Measurements from ENCODE around the gene BAG2.

Gene BAG2

DNA sequence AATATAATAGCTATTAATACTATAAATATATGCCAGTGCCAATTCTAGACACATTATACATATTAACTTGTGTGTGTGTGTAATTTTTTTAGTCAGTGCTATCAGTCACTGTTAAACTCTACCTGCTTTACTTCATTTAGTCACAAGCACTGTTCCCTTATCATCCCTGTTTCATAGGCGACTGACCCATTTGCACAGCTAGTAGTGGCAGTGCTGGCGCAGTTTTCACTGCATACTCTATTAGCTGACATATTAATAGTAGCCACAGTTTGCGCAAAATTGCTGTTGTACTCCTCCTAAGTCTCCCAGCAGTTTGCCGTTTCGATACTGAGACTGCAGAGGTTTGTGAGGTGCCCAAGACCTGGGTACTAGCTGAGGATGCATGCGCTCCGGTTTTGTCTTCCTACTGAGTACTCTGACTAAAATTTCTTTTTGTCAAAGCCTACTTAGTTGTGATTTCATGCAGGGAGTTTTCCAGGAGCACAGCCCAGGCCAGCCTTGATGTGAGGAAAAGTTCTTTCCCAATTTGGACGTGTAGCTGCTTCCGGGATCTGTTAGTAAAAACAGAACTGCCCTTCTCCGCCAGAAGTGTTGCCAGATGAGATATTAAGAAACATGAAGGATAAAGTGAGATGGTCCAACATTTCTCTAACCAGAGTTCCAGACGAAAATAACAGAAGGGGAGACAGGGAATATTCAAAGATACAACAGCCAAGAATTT, 5.6 kb downstream of the BAG2 start:
- no peak for DNase-seq

DNA sequence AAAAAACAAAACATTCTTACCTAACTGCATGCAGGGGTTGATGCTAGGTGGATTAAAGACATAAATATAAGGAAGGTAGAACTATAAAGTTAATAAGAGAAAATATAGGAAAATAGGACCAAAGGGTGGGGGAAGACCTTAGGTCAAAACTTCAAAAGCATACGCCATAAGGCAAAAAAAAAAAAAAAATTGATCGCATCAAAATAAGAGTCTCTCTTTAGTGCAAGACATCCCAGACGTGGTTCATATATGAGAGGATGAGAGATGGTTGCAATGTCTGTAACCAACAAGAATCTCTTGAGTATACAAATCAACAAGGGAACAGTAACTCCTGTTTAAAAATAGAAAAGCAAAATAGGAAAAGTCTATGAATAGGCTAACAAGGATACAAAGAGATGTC, 8.5 kb downstream of the BAG2 start:
- DNase-seq, result no peak

DNA sequence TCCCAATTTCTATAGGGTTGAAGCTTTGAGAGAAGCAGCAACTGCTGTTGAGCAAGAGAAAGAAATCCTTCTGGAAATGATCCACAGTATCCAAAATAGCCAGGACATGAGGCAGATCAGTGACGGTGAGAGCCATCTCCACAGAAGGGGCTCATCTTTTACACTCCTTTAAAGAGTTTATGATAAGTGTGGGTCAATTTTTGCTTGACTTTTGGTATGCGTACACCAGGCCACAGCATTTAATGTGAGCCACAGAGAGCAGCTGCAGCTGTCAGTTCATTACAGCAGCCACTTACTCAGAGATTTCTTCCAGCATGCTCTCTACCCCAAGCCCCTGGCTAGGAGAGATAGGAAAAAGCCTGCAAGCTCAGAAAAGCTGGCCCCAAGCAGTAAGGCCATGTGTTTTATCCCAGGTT, 9.9 kb downstream of the BAG2 start:
- no peak for DNase-seq

DNA sequence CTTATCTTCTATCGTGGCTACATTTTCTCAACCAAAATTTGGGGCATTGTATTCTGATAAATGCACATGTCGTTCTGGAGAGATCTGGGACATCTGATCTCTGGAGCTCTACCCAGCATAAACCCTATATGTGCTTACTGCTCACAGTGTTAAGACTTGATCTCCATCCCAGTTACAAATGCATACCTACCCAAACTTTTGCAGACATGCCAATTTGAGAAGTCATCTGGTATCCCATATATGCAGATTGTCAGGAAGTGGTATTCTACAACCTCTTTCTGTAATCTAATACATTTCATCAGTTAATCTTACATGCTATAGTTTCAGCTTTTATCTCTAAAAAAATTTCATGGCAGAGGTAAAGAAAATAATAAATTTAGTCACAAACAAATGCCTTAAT, 11.2 kb downstream of the BAG2 start:
- no peak for DNase-seq

DNA sequence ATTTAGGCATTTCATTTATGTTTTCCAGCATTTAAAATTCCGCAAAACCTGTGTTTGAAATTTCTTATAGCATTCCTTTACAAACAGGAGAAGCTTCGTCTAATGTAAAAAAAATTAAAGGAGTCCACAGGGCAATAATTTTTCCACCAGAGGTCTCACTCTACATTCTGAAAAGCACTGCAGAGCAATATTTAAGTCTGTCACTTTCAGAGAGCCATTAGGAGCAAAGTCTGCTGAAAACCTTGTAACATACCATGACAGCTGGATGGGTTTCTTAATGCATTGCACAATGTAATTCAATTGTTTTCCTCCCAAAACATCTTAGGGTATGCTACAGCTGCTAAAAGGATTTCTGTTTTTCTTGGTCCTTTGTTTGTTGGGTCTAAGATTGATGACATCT, 18.0 kb downstream of the BAG2 start:
- no peak for DNase-seq

DNA sequence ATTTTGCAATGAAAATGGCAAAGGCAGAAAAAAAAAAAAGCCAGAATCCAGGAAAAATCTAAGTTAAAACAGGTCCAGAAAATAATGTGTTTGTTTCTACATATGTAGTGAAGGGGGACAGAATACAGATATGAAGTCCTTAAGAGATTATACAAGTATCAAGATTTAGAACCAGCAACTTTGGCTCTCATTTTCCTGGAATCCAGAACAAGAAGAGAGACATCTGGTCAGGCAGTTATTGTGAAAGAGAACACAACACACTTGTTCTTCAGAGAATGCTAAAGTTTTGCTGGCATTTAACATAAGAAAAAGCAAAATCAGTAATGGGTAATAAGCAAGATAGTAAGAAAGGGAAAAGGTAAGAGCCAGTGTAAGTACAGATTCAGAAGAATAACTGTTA, 21.1 kb downstream of the BAG2 start:
- no peak for DNase-seq

DNA sequence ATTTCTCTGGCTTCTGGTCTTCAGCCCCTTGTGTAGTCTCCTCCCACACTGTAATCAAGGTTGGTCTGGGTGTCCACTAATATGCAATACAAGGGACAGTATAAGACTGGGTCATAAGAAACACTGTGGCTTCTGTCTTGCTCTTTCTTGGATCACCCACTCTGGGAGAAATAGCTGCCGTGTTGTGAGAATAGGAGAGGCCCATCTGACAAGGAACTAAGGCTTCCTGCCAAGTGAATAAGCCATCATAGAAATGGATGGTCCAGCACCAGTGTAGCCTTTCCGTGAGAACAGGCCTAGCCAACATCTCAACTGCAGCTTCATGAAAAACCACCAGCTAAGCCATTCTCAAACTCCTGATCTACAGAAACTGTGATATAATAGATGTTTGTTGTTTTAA, 23.3 kb downstream of the BAG2 start:
- no peak for DNase-seq

DNA sequence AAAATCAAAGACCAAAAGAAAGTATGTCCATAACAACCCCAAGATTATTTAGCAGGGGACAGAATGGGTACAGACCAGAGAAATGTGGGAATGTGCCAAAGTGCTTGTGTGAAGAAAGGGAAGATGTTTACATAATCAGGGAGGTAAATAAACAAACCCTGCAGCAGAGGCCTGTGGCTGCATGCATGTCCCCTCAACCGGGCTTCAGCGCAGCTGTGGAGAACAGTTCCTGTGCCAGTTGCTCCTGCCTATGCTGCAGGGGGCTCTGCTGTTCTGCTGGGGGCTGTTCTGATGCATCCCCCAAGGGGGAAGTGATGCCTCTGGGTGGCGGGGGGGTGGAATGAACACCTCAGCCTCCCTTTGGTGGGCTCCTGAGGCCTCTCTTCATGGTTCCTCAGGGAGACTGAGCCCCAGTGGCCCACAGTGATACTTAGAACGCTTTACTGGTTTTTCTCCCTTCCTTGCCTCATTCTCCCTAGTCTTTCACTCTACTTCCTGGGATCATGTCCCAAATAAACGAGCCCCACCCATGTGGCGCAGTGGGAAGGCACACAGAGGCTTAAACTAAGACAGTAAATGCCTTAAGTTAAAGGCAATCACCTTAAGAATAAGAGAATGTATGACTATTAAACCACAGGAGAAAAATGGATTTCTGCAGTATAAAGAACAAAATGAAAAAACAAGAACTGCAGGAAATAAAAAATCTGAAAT, 27.0 kb downstream of the BAG2 start:
- peak; percentile 19 for DNase-seq

DNA sequence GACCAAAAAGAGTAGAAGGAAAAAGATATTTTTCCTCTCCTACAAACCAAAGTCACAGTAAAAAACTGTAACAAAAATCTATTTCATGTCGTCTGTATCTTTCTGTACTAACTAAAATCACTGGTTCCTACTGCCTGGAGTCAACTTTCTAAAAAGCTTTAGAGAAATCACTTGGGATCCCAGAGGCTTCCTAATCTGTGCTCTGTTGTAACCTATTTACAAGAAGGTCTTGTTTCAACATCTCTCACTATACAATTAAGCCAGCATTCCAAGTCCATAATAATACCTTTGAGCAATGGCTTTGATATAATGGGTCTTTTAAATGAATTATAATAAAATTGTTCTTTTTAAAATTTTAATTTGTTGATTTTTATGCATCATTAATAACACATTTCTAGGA, 29.6 kb downstream of the BAG2 start:
- DNase-seq, result no peak

DNA sequence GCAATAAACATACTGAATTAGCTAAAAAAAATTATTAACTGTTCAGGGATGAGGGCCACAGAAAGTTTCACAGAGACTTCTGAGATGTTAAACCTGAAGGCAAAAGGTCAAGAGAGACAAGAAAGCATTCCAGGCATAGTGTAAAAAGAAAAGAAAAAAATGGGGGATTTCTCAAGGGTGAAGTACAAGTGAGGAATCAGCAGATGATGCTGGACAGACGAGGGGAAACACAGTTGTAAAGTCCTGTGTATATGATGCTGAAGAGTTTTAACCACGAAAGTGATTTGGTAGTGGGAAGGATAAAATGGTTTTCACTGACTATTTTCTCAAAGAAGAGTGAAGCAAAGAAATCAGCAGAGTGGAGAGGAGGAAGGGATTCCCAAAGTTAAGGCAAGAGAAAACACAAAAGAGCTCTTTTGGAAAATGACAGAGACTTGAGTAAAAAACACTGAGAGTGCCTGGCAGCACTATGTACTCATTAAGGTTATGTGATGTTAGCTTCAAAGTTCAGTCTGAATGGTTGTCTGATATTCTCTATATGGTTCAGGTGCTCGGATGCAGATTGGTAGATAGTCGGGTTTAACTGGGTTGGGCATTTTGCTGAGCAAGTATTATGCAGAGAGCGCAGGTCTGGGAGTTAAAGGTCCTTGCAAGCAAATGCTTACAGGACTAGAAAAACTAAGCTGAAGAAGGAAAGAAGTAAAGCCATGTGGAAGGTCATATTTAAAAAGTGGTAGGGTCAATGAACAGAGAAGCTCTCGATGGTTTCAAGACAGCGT, 33.6 kb downstream of the BAG2 start:
- no peak for DNase-seq

DNA sequence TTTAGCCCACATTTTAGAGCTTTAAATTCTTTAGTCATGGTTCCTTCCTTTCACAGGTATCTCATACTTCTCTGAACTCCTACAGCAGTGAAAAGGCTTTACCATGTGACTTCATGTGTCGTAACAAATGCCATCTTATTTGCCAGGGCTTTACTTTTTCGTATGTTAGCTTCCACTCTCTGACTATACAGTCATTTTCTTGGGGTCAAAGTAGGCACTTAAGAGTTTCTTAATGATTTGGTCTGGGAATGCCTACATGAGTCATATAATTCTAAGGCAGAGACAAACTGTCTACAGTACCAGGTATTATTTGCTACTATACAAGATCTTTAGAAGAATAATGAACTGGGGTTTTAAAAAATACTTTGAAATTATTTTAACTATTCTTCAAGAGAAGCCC, 35.0 kb downstream of the BAG2 start:
- no peak for DNase-seq

DNA sequence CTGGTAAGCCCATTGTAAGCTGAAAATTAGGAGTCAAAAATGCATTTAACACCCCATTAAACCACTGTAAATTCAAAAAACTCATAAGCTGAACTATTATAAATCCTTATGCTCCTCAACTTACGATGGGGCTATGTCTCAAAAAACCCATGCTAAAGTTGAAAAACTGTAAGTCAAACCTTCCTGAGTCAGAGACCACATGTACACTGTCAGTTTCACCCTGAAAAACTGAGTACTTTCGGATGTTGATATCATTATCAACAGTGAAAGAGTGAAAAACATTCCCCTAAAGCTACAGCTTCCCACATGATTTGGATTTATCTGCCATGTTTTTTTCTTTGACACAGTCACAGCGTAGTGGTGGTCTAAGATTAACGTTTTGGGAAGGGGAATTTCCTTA, 35.7 kb downstream of the BAG2 start:
- no peak for DNase-seq

DNA sequence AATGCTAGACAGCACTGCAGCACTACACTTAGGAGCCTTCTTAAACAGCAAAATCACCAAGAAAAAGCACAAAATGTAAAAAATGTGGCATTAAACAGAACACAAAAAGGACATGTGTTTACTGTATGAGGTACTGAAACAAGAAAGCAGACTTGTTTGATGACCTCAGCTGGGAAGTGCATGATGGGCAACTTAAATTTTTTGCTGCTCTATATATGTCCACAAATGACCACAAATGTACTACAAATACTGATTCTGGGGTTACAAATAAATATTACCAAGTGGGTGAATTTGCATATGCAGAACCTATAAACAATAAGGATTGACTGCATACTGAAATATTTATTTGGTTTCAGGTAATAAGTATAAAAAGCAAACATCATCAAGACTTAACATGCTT, 36.9 kb downstream of the BAG2 start:
- DNase-seq, result no peak

DNA sequence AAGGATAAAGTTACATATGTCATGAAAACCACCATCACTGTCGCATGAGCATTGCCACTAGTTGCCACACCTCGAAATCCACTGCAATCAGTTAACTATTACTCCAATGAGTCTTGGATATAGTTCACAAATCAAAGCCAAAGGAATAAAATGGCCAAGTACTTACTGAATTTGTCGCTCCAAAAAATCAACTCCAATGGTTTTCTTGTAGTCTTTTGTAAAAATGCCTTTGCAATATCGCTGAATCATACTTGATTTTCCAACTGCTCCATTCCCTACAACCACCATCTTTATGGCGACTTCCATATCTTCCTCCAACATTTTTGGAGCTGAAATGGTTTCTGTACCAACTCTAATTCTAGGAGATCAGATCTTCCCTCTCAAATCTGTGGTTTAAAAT, 37.9 kb downstream of the BAG2 start:
- no peak for DNase-seq

DNA sequence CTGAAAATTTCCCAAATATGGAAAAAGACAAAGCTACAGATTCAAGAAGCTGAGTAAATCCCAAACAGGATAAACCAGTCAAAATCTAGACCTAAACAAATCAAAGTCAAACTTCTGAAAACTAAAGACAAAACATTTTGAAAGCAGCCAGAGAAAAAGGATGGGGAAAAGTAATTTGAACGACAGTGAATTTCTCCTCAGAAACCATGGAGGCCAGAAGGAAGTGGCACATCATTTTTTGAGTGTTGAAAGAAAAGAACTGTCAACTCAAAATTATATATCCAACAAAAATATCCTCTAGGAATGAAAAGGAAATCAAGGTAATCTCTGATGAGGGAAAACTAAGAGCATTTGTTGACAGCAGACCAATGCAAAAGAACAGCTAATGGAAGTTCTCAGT, 43.1 kb downstream of the BAG2 start:
- DNase-seq, result no peak

DNA sequence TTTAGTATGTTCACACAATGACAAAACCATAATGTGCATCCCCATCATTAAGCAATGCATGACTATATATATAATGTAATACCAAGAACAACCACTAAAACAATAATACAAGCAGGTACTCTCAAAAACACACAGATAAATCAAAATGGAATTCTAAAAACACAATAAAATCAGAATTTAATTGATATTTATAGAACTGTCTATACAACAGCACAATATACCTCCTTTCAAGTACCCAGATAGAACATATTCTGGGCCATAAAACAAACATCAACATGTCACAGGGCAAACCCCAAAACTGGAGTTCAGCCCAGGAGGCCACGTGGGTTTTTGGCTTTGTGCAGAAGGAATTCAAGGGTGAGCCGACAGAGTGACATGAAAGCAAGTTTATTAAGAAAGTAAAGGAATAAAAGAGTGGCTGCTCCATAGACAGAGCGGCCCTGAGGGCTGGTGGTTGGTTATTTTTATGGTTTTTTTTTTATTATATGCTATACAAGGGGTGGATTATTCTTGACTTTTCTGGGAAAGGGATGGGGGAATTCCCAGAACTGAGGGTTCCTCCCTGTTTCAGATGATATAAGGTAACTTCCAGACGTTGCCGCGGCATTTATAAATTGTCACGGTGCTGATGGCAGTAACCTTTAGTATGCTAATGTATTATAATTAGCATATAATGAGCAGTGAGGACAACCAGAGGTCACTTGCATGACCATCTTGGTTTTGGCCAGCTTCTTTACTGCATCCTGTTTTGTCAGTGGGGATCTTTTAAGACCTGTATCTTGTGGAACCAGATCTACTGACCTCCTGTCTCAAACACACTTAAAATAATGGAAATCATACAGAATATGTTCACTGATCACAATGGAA, 44.3 kb downstream of the BAG2 start:
- DNase-seq, result no peak

DNA sequence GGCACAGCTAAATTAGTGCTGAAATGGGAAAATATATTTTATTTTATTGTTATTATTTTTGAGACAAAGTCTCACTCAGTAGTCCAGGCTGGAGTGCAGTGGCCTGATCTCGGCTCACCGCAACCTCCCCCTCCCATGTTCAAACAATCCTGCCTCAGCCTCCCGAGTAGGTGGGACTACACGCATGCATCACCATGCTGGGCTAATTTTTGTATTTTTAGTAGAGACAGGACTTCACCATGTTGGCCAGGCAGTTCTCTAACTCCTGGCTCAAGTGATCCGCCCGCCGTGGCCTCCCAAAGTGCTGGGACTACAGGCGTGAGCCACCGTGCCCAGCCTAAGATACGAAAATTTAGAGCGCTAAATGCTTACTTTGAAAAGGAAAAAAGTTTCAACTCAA, 45.1 kb downstream of the BAG2 start:
- no peak for DNase-seq

DNA sequence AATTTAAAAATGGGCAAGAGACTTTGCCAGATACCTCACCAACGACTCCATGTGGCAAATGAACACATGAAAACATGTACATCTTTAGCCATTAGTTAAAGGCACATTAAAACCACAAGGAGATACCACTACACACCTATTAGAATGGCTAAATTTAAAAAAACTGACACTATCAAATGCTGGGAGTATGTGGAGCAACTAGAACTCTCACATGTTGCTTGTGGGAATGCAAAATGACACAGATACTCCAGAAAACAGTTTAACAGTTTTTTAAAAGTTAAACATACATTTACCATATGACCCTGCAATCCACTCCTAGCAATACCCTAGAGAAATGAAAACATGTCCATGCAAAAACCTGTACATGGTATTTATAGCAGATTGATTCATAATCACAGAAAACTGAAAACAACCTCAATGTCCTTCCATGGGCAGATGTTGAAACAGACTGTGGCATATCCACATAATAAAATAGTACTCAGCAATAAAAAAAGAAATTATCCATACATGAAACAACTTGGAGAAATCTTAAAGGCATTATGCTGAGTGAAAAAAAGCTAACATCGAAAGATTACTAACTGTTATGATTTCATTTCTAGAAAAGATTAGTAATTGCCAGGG, 48.1 kb downstream of the BAG2 start:
- DNase-seq, result no peak

DNA sequence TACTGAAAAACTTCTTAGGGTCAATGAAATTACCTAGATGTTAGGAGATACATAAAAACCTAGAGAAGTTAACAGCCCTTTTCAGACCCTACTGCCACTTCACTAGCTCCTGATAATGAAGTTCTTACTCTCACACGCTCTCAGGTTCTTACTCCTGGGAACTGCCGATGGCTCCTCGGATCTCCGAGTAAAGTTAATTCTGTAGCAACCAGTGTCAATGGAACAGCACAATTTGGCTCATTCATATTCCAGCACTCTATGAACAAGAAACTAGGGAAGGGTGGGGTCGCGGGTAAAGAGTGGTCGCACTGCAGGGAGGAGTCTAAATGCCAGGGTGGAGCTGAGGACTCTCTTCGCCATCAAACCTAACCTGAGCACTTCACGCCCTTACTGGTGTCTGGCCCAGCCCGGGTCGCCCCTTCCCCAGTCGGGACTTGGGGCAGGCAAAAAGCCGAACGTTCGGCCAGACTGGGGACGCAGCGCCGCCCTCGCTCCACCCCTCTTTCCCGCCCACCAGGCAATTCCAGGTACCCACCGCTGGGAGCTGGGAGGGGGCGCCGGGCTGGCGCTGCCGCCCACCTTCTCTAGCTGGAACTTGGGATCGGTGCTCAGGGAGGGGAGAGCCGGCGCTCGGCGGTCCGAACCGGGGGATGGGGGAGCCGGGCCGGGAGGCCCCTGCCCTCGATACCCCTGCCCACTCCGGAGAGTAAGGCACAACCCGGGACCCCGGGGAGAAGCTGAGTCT, 49.2 kb downstream of the BAG2 start:
- DNase-seq, result peak; percentile 62

DNA sequence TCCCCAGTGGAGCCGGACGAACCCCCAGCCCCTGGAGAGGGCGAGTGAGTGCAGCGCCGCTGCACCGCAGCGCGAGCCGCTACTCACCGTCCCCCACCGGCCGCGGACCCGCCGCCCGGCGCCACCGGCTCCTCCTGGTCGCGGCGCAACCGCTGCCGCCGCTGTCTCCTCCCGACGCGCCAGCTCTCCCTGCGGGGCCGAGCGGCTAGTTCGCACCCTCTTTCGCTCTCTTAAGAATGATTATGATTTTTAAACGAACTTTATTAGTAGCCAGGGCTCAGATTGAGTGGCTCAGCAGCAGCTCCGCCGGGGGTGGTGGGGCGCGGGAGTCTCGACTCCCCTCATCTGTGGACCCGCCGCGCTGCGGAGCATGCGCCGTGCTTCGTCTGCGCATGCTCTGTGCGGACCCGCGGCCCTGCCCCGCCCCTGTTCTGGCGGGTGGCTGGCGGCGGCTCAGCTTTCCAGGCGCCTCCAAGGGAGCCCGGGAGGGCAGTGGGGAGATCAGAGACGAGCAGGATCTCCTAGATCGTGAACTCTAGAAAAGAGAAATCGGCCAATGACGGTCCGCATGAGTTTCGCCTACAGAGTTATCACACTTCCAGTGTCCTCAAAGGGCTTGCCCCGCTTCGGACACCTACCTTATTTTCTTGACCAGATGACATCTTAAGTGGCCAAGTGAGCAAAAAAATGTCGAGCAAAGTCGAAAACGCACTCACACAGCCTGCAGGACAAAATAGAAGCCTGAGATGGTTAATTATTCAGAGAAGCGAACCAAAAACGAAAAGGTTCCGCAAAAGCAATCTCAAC, 50.0 kb downstream of the BAG2 start, which contains the start of gene RAB23:
TSS of gene RAB23 (minus strand) at position 372 of the 807 bp plus-strand sequence. CDS start 11,927 bp downstream, outside the sequence.
- peak; percentile 67 for DNase-seq

DNA sequence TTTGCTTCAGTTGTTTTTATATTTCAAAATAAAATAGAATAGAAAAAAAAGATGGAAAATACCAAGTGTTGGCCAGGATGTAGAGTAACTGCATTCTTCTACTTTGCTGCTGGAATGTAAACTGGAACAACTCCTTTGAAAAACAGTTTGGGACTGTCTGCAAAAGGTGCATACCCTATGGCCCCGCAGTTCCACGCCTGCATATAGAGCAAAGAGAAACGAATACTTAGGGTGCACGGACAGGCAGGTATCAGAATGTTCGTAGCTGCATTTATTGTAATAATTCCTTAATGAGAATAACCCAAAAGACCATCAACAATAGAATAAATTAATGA, 50.6 kb downstream of the BAG2 start:
- DNase-seq, result no peak
